ENCODE results near the gene VAMP2. TPM values are rescaled to one million over a fixed set of nuclear protein-coding genes. Genes with fewer than 3 reads are reported as not detected.

The VAMP2 gene
- total and polyA plus RNA-seq, 2 of the 4 experiments (the other 2 are of a cell fraction): 2.3 to 33.3 TPM

DNA sequence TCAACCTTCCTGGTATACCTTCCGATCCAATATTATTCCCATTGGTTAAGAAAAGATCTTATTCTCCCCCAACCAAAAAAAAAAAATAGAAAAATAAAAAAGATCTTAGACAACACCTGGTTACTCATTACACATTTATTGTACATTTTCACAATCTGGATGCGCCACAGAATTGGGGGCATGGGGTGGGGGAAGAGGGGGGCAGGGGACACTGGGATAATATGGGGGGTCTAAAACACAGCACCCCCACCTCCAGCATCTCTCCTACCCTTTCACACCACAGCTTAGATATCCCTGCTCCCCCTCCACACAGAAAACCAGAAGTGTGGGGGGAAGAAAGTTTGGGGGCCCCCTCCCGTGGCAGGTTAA, 3.7 kb downstream of the VAMP2 start (continued):
- TF ChIP-seq, protein P1, sequence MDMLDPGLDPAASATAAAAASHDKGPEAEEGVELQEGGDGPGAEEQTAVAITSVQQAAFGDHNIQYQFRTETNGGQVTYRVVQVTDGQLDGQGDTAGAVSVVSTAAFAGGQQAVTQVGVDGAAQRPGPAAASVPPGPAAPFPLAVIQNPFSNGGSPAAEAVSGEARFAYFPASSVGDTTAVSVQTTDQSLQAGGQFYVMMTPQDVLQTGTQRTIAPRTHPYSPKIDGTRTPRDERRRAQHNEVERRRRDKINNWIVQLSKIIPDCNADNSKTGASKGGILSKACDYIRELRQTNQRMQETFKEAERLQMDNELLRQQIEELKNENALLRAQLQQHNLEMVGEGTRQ (IDR thresholded peaks at IDR 0.05; ENCODE audit: low read depth, low read length): no peak
- TF ChIP-seq MXI1 (IDR thresholded peaks at IDR 0.05; ENCODE audit: borderline replicate concordance, low read depth, low read length): no peak
- no peak for TF ChIP-seq CHD1 (IDR thresholded peaks at IDR 0.05; ENCODE audit: low read depth, low read length)
- TF ChIP-seq CEBPB (IDR thresholded peaks at IDR 0.05; ENCODE audit: low read depth, low read length): no peak
